ENCODE measurements around the gene MSH6. TPM values are rescaled to one million over a fixed set of nuclear protein-coding genes. Genes with fewer than 3 reads are reported as not detected.

The MSH6 gene
- total and polyA plus RNA-seq, 2 experiments from 2014 or later, result 50.6 to 82.7 TPM

DNA sequence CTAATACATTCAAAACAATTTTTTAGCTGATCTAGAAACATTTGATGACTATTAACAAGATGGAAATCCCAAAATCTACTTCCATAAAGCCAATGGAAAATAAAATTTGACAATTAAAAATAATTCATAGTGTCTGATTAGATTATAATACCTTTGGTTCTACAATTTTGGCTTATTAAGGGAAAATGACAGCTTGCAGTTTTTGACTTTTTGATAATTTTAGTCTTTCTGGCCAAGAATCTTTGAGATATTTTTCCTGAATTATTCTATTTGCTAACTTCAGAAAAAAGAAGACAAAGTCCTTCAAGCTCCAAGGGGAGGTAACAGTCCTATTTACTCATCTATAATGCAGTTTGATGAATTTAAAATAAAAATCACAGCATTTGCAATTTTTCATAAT is 39.6 kb downstream of the MSH6 start:
- H3K4me3 ChIP-seq, result no peak overlapping the region
- H3K4me2 ChIP-seq, result no peak overlapping the region
- H3K79me2 ChIP-seq, result peaks cover 5% of the 10 kb centered on the region
- H3K4me1 ChIP-seq (ENCODE audit: insufficient read depth), result no peaks in the 10 kb centered on the region
- no peaks in the 10 kb centered on the region for H3K27me3 ChIP-seq
- no peak overlapping the region for H3K27ac ChIP-seq
- no peak overlapping the region for H2AFZ ChIP-seq
- no peak for TF ChIP-seq EZH2 (IDR thresholded peaks at IDR 0.05; ENCODE audit: borderline replicate concordance)
- TF ChIP-seq, protein P1, sequence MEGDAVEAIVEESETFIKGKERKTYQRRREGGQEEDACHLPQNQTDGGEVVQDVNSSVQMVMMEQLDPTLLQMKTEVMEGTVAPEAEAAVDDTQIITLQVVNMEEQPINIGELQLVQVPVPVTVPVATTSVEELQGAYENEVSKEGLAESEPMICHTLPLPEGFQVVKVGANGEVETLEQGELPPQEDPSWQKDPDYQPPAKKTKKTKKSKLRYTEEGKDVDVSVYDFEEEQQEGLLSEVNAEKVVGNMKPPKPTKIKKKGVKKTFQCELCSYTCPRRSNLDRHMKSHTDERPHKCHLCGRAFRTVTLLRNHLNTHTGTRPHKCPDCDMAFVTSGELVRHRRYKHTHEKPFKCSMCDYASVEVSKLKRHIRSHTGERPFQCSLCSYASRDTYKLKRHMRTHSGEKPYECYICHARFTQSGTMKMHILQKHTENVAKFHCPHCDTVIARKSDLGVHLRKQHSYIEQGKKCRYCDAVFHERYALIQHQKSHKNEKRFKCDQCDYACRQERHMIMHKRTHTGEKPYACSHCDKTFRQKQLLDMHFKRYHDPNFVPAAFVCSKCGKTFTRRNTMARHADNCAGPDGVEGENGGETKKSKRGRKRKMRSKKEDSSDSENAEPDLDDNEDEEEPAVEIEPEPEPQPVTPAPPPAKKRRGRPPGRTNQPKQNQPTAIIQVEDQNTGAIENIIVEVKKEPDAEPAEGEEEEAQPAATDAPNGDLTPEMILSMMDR (IDR thresholded peaks at IDR 0.05; ENCODE audit: poor library complexity), result no peak
- no peak for TF ChIP-seq EZH2phosphoT487 (IDR thresholded peaks at IDR 0.05; ENCODE audit: low read depth, severe bottlenecking, unreplicated experiment)
- H3K9me2 ChIP-seq (replicated peaks; ENCODE audit: insufficient read depth), result no peaks in the 10 kb centered on the region
- no peaks in the 10 kb centered on the region for H3K36me3 ChIP-seq (replicated peaks; ENCODE audit: insufficient read depth, low read depth)
- H3K9me3 ChIP-seq (ENCODE audit: low read depth), result no peaks in the 10 kb centered on the region
- no peaks in the 10 kb centered on the region for H4K20me1 ChIP-seq (ENCODE audit: insufficient read depth, poor library complexity, severe bottlenecking)
- DNase-seq (ENCODE audit: low spot score), result no peak

DNA sequence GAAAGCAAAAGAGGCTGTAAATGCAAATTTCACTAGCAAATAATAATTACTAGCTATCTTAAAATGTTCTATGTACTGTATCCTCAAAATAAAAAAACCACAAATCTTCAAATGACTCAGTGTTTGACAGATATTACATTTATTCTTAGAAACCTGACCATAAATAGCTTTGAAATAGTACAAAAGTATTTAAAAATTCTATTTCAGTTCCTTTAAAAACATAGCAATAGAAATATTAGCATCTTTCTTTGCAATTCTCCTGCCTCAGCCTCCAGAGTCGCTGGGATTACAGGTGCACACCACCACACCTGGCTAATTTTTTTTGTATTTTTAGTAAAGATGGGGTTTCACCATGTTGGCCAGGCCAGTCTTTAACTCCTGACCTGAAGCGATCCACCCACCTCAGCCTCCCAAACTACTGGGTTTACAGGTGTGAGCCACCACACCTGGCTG is 50.6 kb downstream of the MSH6 start:
- DNase-seq (ENCODE audit: low spot score), result no peak
- H3K36me3 ChIP-seq (replicated peaks; ENCODE audit: insufficient read depth, low read depth), result no peaks in the 10 kb centered on the region
- WGBS (ENCODE audit: low lambda C conversion rate, missing lambda C conversion rate), result 100% methylated on average over 2 of the region's 2 CpGs

DNA sequence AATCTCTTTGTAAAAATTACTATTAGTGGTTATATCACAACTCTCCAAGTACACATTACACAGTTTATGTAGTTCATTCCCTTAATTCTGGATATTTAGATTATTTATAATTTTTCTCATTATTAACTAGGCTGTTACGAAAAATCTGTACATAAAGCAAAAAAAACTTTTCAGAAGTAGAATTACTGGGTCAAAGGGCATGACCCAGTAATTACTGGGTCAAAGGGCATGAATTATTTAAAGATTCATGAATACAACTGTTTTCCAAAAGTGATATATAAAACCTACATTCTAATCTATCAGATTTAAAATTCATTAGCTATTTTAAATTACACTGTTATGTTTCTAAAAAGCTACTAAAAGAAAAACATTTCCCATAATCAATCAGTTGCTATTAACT is 55.3 kb downstream of the MSH6 start:
- Histone ChIP-seq H4K20me1 (ENCODE audit: insufficient read depth, poor library complexity, severe bottlenecking) (peaks cover 37% of the 10 kb centered on the region), H2AFZ (no peak overlapping the region), H3K9me2 (replicated peaks; ENCODE audit: insufficient read depth) (no peaks in the 10 kb centered on the region), H3K27ac (no peak overlapping the region), H3K79me2 (peaks cover 51% of the 10 kb centered on the region), H3K4me3 (no peak overlapping the region), H3K27me3 (no peaks in the 10 kb centered on the region), H3K4me1 (ENCODE audit: insufficient read depth) (no peaks in the 10 kb centered on the region), H3K9me3 (ENCODE audit: low read depth) (no peaks in the 10 kb centered on the region), H3K4me2 (no peak overlapping the region), H3K36me3 (replicated peaks; ENCODE audit: insufficient read depth, low read depth) (no peaks in the 10 kb centered on the region)
- no peak for DNase-seq (ENCODE audit: low spot score)
- TF ChIP-seq EZH2phosphoT487 (IDR thresholded peaks at IDR 0.05; ENCODE audit: low read depth, severe bottlenecking, unreplicated experiment) (no peak), EZH2 (IDR thresholded peaks at IDR 0.05; ENCODE audit: borderline replicate concordance) (no peak)
- TF ChIP-seq, protein P1 (IDR thresholded peaks at IDR 0.05; ENCODE audit: poor library complexity), result no peak
- WGBS (ENCODE audit: low lambda C conversion rate, missing lambda C conversion rate), result 100% methylated on average over 1 of the region's 1 CpG

More for the DNA sequence above, 50.6 kb downstream of the MSH6 start:
- Histone ChIP-seq H3K4me2 (no peak overlapping the region), H2AFZ (no peak overlapping the region), H4K20me1 (ENCODE audit: insufficient read depth, poor library complexity, severe bottlenecking) (no peaks in the 10 kb centered on the region), H3K4me1 (ENCODE audit: insufficient read depth) (no peaks in the 10 kb centered on the region), H3K79me2 (peaks cover 9% of the 10 kb centered on the region), H3K4me3 (no peak overlapping the region), H3K27ac (no peak overlapping the region), H3K27me3 (no peaks in the 10 kb centered on the region), H3K9me2 (replicated peaks; ENCODE audit: insufficient read depth) (no peaks in the 10 kb centered on the region), H3K9me3 (ENCODE audit: low read depth) (no peaks in the 10 kb centered on the region)
- TF ChIP-seq, protein P1 (IDR thresholded peaks at IDR 0.05; ENCODE audit: poor library complexity), result no peak
- TF ChIP-seq EZH2phosphoT487 (IDR thresholded peaks at IDR 0.05; ENCODE audit: low read depth, severe bottlenecking, unreplicated experiment), result no peak
- TF ChIP-seq EZH2 (IDR thresholded peaks at IDR 0.05; ENCODE audit: borderline replicate concordance), result no peak

DNA sequence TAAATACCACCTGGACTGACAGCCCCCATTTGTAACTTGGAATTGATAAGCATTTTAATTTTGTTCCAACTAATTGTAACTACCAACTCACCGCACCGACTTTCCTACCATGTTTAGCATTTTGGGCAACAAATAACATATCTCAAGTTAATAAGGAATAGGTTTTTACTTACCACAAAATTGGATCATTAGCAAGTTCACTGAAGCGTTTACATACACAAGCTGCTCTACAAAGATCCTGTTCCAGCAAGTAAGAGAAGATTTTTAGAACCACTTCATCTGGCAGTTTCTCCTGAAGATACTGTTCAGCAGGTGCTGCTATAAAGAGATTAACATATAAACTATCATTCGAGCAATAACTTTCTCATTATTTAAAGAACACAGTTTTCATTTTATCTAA is 55.7 kb downstream of the MSH6 start:
- no peak for TF ChIP-seq EZH2phosphoT487 (IDR thresholded peaks at IDR 0.05; ENCODE audit: low read depth, severe bottlenecking, unreplicated experiment)
- TF ChIP-seq EZH2 (IDR thresholded peaks at IDR 0.05; ENCODE audit: borderline replicate concordance), result no peak
- TF ChIP-seq, protein P1 (IDR thresholded peaks at IDR 0.05; ENCODE audit: poor library complexity), result no peak
- Histone ChIP-seq H3K4me3 (no peak overlapping the region), H3K79me2 (peaks cover 55% of the 10 kb centered on the region), H3K4me2 (no peak overlapping the region), H3K9me2 (replicated peaks; ENCODE audit: insufficient read depth) (no peaks in the 10 kb centered on the region), H3K36me3 (replicated peaks; ENCODE audit: insufficient read depth, low read depth) (no peaks in the 10 kb centered on the region), H3K4me1 (ENCODE audit: insufficient read depth) (no peaks in the 10 kb centered on the region), H3K9me3 (ENCODE audit: low read depth) (no peaks in the 10 kb centered on the region), H3K27ac (no peak overlapping the region), H2AFZ (no peak overlapping the region), H4K20me1 (ENCODE audit: insufficient read depth, poor library complexity, severe bottlenecking) (peaks cover 42% of the 10 kb centered on the region), H3K27me3 (no peaks in the 10 kb centered on the region)
- WGBS (ENCODE audit: low lambda C conversion rate, missing lambda C conversion rate), result 94% methylated on average over 4 of the region's 4 CpGs
- DNase-seq (ENCODE audit: low spot score), result no peak

All from hepatocyte (in vitro differentiated cells).